ENCODE data around the gene PLSCR2.
"Not testable (repeated sequence)": the region's sequence is repeated elsewhere in the genome, so short reads cannot be mapped to it uniquely, and the experiment has no call there.

Gene PLSCR2

GRCh38 chr3:146493761-146494160 is 24.4 kb upstream of the PLSCR2 start:
- in situ Hi-C loops (cut with HindIII; ENCODE audit: low pct_ligation_motif_present, low pct_unique_long_range_greater_than_20kb, low sequenced_read_pairs): no loop called here

GRCh38 chr3:146493221-146493620 is 23.9 kb upstream of the PLSCR2 start:
- DNase-seq: no peak
- in situ Hi-C loops (cut with HindIII; ENCODE audit: low pct_ligation_motif_present, low pct_unique_long_range_greater_than_20kb, low sequenced_read_pairs): no loop called here

More at GRCh38 chr3:146493761-146494160, 24.4 kb upstream of the PLSCR2 start:
- no peak for DNase-seq

- in situ Hi-C loops (cut with HindIII; ENCODE audit: low pct_ligation_motif_present, low pct_unique_long_range_greater_than_20kb, low sequenced_read_pairs): no loop called here
- no peak for DNase-seq
Measured at GRCh38 chr3:146491303-146491702, 21.9 kb upstream of the PLSCR2 start.

- no peak for DNase-seq
- in situ Hi-C loops (cut with HindIII; ENCODE audit: low pct_ligation_motif_present, low pct_unique_long_range_greater_than_20kb, low sequenced_read_pairs): no loop called here
Measured at GRCh38 chr3:146485297-146485696, 15.9 kb upstream of the PLSCR2 start.

DNA sequence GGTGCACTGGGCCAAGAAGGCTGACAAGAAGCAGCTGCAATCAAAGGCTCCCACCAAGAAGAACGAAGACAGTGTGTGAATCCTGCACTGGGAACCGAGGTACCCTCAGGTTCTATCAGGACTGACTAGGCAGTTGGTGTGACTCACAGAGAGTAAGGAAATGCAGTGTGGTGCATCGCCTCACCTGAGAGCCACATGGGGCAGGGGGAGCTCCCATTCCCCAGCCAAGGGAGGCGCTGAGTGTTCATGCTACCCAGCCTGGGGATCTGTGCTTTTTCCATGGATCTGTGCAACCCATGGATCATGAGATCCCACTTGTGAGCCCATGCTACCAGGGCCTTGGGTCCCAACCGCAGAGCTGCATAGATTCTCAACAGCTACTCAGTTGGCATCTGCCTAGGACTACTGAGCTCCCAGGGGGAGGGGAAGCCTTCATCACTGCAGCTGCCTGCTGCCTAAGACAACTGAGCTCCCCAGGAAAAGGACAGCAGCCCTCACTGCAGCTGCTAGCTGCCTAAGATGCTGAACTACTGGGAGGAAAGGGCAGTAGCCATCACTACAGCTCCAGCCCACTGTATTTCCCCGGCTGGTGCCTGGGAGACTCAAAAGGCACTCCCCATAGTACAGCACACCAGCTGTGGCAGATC is 6.9 kb upstream of the PLSCR2 start:
- in situ Hi-C loops (cut with HindIII; ENCODE audit: low pct_ligation_motif_present, low pct_unique_long_range_greater_than_20kb, low sequenced_read_pairs): no loop called here
- no peak for DNase-seq

GRCh38 chr3:146474976-146475375 is 5.6 kb upstream of the PLSCR2 start:
- in situ Hi-C loops (cut with HindIII; ENCODE audit: low pct_ligation_motif_present, low pct_unique_long_range_greater_than_20kb, low sequenced_read_pairs); DNase-seq: not testable (repeated sequence)

DNA sequence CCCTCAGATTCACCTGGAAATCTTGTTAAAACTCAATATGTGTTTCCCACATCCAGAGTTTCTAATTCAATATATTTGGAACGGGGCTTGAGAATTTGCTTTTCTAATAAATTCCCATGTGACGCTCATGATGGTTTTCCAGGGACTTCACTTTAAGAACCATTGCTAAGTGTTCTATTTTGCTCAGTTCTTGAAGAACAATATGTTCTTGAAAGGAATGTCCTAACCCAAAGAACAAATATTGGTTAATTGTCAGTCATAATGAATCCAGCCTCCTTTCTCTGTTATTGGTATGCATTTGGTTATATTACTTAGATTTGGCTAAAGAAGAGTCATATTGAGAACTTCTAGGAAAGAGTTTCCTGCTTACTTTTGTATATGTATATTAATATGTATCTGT is 4.4 kb upstream of the PLSCR2 start:
- in situ Hi-C loops (cut with HindIII; ENCODE audit: low pct_ligation_motif_present, low pct_unique_long_range_greater_than_20kb, low sequenced_read_pairs): no loop called here
- no peak for DNase-seq

DNA sequence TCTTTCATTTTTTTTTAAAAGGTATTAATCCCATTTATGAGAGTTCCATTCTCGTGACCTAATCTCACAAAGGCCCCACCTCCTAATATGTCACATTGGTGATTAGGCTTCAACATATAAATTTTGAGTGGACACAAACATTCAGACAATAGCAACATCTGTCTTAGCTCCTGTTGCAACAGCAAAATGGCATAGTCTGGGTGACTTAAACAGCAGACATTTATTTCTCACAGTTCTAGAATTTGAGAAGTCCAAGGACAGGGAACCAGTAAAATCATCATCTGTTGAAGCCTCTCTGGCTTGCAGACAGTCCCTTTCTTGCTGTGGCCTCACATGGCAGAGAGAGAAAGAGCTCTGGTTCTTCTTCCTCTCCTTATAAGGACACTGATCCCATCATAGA is 3.2 kb upstream of the PLSCR2 start:
- in situ Hi-C loops (cut with HindIII; ENCODE audit: low pct_ligation_motif_present, low pct_unique_long_range_greater_than_20kb, low sequenced_read_pairs): no loop called here
- DNase-seq: no peak

GRCh38 chr3:146471012-146471411 is 1.7 kb upstream of the PLSCR2 start:
- in situ Hi-C loops (cut with HindIII; ENCODE audit: low pct_ligation_motif_present, low pct_unique_long_range_greater_than_20kb, low sequenced_read_pairs): no loop called here

GRCh38 chr3:146470425-146470990 is 1.1 kb upstream of the PLSCR2 start:
- DNase-seq: no peak
- in situ Hi-C loops (cut with HindIII; ENCODE audit: low pct_ligation_motif_present, low pct_unique_long_range_greater_than_20kb, low sequenced_read_pairs): no loop called here

More at GRCh38 chr3:146471012-146471411, 1.7 kb upstream of the PLSCR2 start:
- DNase-seq: no peak

- DNase-seq: no peak
- in situ Hi-C loops (cut with HindIII; ENCODE audit: low pct_ligation_motif_present, low pct_unique_long_range_greater_than_20kb, low sequenced_read_pairs): no loop called here
Measured at GRCh38 chr3:146468671-146469149, 651 bp downstream of the PLSCR2 start.

DNA sequence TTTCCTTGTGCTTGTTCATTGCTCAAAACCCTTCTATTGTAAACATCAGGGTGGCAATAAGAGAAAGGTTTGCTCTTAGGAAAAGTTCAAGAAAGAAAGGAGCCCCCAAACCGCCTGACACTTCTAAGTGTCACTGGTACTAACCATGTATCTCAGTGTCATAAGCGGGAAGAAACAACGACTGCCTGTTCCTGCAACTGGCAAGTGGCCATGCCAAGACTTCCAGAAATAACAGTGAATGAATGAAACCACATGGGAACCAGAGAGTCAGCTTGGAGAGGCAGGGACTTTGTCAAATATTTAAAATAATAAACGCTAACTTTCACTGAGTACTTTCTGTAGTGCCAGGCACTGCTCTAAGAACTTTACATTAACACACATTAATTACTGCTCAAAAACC is 1.1 kb downstream of the PLSCR2 start:
- in situ Hi-C loops (cut with HindIII; ENCODE audit: low pct_ligation_motif_present, low pct_unique_long_range_greater_than_20kb, low sequenced_read_pairs): no loop called here
- DNase-seq: no peak

DNA sequence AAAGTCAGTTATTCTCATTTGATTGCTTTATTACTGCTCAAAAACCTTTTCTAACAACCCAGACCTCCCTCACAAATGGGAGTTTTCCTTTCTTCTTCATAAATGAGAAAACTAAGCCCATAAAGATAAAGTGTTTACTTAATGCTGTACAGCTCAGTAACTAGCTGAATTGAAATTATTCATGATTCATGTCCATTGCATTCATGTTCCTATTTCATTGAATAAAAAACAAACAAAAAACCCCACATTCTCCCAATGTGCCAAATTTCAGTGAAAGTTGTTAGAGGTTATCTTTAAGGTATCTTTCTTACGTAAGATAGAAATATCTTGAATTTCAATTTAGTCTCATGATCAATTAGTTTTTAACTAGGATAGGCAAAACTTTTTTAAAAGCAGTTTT is 2.8 kb downstream of the PLSCR2 start:
- no peak for DNase-seq
- in situ Hi-C loops (cut with HindIII; ENCODE audit: low pct_ligation_motif_present, low pct_unique_long_range_greater_than_20kb, low sequenced_read_pairs): no loop called here

DNA sequence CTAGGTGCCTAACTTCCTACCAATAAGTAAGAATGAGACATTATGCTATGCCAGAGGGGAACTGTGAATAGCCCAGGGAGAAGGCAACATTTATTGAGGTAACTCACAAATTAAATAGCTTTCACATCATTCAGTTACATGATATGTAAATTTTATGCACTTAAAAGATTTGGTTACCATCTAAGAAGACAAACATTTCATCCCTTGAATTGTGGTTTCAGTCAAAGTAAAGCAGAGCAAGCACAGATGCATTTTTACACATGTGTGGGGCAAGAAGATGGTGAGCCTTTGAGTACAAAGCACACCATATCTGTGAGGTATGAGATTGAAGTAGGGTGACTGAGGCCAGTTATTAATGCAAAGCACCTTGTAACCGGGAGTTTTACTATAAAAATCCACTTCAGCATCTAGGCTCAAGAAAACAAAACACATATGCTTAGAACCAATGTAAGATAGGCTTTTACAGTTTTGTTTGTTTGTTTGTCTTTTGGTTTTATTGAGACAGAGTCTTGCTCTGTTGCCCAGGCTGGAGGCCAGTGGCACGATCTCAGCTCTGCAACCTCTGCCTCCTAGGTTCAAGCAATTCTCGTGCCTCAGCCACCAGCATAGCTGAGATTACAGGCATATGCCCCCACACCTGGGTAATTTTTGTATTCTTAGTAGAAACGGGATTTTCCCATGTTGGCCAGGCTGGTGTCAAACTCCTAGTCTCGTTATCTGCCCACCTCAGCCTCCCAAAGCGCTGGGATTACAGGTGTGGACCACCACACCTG is 3.5 kb downstream of the PLSCR2 start:
- DNase-seq: no peak
- in situ Hi-C loops (cut with HindIII; ENCODE audit: low pct_ligation_motif_present, low pct_unique_long_range_greater_than_20kb, low sequenced_read_pairs): no loop called here

DNA sequence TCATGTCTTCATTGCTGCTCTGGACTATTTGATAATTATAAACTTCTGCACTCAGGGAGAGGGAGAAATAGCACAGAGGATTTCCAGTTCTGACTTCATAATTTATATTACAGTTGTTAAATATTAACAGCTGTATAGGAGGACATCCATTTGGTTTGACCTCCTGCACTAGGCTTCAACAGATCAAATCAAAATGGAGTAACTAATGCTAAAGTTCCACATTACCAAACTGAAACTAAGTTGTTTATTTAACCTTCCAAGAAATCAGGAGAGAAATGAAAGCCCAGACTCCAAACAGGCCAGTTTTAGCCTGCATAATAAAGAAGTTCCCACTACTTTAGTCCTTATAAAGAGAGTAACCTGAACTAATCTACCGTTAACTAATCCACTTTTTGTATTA is 4.6 kb downstream of the PLSCR2 start:
- DNase-seq: no peak
- in situ Hi-C loops (cut with HindIII; ENCODE audit: low pct_ligation_motif_present, low pct_unique_long_range_greater_than_20kb, low sequenced_read_pairs): no loop called here

GRCh38 chr3:146464005-146464595 is 5.3 kb downstream of the PLSCR2 start:
- in situ Hi-C loops (cut with HindIII; ENCODE audit: low pct_ligation_motif_present, low pct_unique_long_range_greater_than_20kb, low sequenced_read_pairs): no loop called here
- DNase-seq: no peak

DNA sequence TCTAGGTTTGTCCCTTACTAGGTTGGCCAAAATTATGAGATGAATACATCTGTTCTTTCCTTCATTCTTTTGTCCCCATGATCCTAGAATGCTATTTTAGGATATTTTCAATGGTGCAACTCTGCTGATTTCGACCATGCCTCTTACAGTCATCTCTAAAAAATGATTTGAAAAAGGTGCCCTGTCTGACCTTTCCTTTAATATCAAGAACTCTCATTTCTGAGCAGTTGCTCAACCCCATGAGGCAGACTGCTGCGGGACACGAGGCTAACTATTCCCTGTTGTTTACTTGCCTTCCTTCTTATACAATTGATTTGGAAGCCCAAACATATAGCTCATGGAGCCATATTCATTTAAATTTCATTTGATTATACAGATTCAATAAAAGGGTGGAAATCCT is 14.6 kb downstream of the PLSCR2 start:
- in situ Hi-C loops (cut with HindIII; ENCODE audit: low pct_ligation_motif_present, low pct_unique_long_range_greater_than_20kb, low sequenced_read_pairs): no loop called here
- no peak for DNase-seq

DNA sequence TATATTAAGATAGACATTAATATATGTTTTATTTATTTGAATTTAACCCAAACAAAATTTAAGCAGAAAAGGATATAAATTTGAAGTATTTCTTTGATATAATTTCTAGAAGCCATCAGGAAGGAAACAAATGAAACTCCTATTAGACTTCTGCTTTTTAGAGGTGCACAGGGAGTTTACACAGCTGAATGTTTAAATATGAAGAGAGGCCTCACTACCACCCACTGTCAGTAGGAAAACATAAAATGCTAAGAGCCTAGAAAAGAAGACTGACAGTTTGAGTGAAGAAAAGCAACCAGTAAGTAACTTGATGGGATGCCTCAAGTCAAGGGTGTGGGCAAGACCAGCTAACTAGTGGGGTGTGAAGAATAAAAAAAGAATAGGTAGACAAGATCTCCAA is 19.7 kb downstream of the PLSCR2 start:
- no peak for DNase-seq
- in situ Hi-C loops (cut with HindIII; ENCODE audit: low pct_ligation_motif_present, low pct_unique_long_range_greater_than_20kb, low sequenced_read_pairs): no loop called here

DNA sequence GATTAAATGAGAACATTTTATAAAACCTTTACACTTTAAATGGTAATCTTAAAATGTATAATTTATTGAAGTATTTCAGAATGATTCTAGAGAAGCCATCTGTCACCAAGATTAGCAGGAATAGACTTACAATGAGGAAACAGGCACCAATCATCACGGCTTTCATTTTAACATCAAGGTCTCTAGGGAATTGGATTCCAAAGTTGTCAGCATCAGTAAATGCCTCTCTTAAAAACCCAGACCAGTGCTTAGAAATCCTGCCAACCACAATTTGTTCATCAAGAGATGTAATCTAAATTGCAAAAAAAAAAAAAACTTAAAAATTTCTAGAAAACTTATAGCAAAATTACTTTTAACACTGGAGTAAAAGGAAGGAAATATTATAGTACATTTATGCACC is 20.3 kb downstream of the PLSCR2 start:
- DNase-seq: no peak
- in situ Hi-C loops (cut with HindIII; ENCODE audit: low pct_ligation_motif_present, low pct_unique_long_range_greater_than_20kb, low sequenced_read_pairs): no loop called here
